Parathyroid adenoma (tissue), 2 donors: ENCODE results near the gene ASPG.

Source experiments
- H2AFZ ChIP-seq: fragments of 300-600 bp; sonication (generic); one replicate; pipeline ENCODE4 v1.7.0; 2017; ENCODE audit warnings: antibody characterized with exemption, mild to moderate bottlenecking
- H3K27ac ChIP-seq: fragments of 300-600 bp; sonication (generic); one replicate; pipeline ENCODE4 v1.7.0; 2017
- H3K27me3 ChIP-seq: fragments of 300-600 bp; sonication (generic); one replicate; pipeline ENCODE4 v1.7.0; 2017; ENCODE audit warnings: low read length; ENCODE audit not compliant: control insufficient read depth, insufficient read depth
- H3K36me3 ChIP-seq: fragments of 300-600 bp; sonication (generic); one replicate; pipeline ENCODE4 v1.7.0; 2017; ENCODE audit warnings: low read length; ENCODE audit not compliant: control insufficient read depth, insufficient read depth
- H3K4me1 ChIP-seq: fragments of 300-600 bp; sonication (generic); one replicate; pipeline ENCODE4 v1.7.0; 2017; ENCODE audit warnings: control low read depth
- H3K4me2 ChIP-seq: fragments of 300-600 bp; sonication (generic); one replicate; pipeline ENCODE4 v1.7.0; 2017; ENCODE audit warnings: low read length
- H3K4me3 ChIP-seq: fragments of 300-600 bp; sonication (generic); one replicate; pipeline ENCODE4 v1.7.0; 2017; ENCODE audit warnings: low read depth, low read length
- H3K79me2 ChIP-seq: fragments of 300-600 bp; sonication (generic); one replicate; pipeline ENCODE4 v1.7.0; 2017; ENCODE audit warnings: control low read depth
- H3K9ac ChIP-seq: fragments of 300-600 bp; sonication (generic); one replicate; pipeline ENCODE4 v1.7.0; 2017; ENCODE audit warnings: mild to moderate bottlenecking
- H3K9me3 ChIP-seq: fragments of 300-600 bp; sonication (generic); one replicate; pipeline ENCODE4 v1.7.0; 2017; ENCODE audit warnings: low read length; ENCODE audit not compliant: control insufficient read depth
- TF ChIP-seq, protein P1 (sequence below): fragments of 300-600 bp; sonication (generic); IDR thresholded peaks from one replicate; pipeline ENCODE4 v1.7.0; 2017; ENCODE audit warnings: antibody characterized with exemption, mild to moderate bottlenecking
- donor health status: primary hyperparathyroidism.

The ASPG gene

DNA sequence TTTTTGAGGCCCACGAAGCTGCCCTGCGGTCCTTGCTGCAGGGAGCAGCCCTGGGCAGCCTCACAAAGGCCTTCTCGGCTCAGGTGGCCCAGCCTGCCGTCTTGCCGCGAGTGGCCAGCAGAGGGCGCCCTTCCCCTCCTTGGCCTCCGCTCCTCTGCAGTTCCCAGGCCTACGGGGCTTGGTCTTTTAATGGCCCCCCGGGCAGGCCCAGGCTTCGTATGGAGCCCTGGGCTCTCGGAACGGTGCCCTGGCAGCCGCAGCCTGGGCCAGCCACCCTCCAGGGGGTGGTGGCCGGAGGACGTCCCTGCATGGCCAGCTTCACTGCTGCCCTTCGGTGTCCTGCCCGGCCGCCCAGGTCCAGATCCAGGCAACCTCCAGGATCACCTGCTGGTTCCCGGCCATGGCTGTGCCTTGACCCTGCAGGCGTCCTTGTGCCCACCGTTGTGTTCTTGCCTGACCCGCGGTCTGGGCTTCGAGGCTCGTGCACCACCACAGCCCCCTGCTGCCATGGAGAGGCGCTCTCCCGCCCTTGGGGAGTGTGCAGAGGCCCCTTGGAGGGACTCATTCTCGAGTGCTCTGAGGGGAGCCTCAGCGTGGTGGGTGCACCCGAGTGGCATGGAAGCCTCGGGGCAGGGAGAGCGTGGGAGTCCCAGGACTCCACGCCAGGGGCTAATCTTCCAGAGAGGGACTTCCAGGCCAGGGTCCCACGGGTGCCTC lies 9.4 kb downstream of the ASPG start:
- H3K4me3 ChIP-seq = no peak overlapping the region
- no peak overlapping the region for H3K9ac ChIP-seq
- H3K4me2 ChIP-seq = no peak overlapping the region
- no peaks in the 10 kb centered on the region for H3K36me3 ChIP-seq
- TF ChIP-seq, protein P1, sequence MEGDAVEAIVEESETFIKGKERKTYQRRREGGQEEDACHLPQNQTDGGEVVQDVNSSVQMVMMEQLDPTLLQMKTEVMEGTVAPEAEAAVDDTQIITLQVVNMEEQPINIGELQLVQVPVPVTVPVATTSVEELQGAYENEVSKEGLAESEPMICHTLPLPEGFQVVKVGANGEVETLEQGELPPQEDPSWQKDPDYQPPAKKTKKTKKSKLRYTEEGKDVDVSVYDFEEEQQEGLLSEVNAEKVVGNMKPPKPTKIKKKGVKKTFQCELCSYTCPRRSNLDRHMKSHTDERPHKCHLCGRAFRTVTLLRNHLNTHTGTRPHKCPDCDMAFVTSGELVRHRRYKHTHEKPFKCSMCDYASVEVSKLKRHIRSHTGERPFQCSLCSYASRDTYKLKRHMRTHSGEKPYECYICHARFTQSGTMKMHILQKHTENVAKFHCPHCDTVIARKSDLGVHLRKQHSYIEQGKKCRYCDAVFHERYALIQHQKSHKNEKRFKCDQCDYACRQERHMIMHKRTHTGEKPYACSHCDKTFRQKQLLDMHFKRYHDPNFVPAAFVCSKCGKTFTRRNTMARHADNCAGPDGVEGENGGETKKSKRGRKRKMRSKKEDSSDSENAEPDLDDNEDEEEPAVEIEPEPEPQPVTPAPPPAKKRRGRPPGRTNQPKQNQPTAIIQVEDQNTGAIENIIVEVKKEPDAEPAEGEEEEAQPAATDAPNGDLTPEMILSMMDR = peak; percentile 91
- H3K79me2 ChIP-seq = no peaks in the 10 kb centered on the region
- peak overlapping the region; percentile 42 for H2AFZ ChIP-seq
- H3K4me1 ChIP-seq = peaks cover 3% of the 10 kb centered on the region
- H3K27me3 ChIP-seq = no peaks in the 10 kb centered on the region
- no peak overlapping the region for H3K27ac ChIP-seq
- no peaks in the 10 kb centered on the region for H3K9me3 ChIP-seq

GRCh38 chr14:104095426-104096310 lies 10.2 kb downstream of the ASPG start:
- no peaks in the 10 kb centered on the region for H3K36me3 ChIP-seq
- no peaks in the 10 kb centered on the region for H3K9me3 ChIP-seq
- no peak overlapping the region for H3K9ac ChIP-seq
- no peak overlapping the region for H3K4me3 ChIP-seq
- TF ChIP-seq, protein P1 = no peak
- peaks cover 3% of the 10 kb centered on the region for H3K4me1 ChIP-seq
- H2AFZ ChIP-seq = no peak overlapping the region
- H3K4me2 ChIP-seq = no peak overlapping the region
- no peak overlapping the region for H3K27ac ChIP-seq
- H3K27me3 ChIP-seq = no peaks in the 10 kb centered on the region
- H3K79me2 ChIP-seq = no peaks in the 10 kb centered on the region

DNA sequence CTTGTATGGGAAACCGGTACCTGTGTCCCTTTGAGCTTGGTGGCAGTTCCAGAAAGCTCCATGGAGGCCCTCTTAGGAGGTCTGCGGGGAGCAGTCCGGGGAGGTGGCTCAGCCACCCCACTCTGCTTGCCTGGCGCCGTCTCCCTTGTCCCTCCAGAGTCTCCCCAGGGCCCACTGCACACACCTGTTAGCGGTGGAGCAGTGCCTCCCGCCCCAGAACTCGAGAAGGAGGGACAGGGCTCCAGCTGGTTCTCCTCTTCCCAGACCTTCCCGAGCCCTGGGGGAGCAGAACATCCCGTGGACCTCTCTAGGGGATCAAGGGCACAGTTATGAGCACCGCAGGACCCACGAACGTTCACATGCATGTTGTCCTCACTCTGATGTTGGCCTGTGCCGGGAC lies 10.8 kb downstream of the ASPG start:
- Histone ChIP-seq H3K9me3 (no peaks in the 10 kb centered on the region), H2AFZ (no peak overlapping the region), H3K79me2 (no peaks in the 10 kb centered on the region), H3K27me3 (no peaks in the 10 kb centered on the region), H3K9ac (no peak overlapping the region), H3K27ac (no peak overlapping the region), H3K4me1 (peaks cover 3% of the 10 kb centered on the region), H3K36me3 (no peaks in the 10 kb centered on the region), H3K4me3 (no peak overlapping the region), H3K4me2 (no peak overlapping the region)
- TF ChIP-seq, protein P1 = no peak

- TF ChIP-seq, protein P1 = no peak
- no peaks in the 10 kb centered on the region for H3K79me2 ChIP-seq
- H3K4me1 ChIP-seq = peaks cover 3% of the 10 kb centered on the region
- no peaks in the 10 kb centered on the region for H3K36me3 ChIP-seq
- no peaks in the 10 kb centered on the region for H3K9me3 ChIP-seq
- H3K4me2 ChIP-seq = no peak overlapping the region
- no peak overlapping the region for H3K9ac ChIP-seq
- no peaks in the 10 kb centered on the region for H3K27me3 ChIP-seq
- no peak overlapping the region for H3K4me3 ChIP-seq
- no peak overlapping the region for H2AFZ ChIP-seq
- no peak overlapping the region for H3K27ac ChIP-seq
Measured at GRCh38 chr14:104096751-104097700, 11.5 kb downstream of the ASPG start.
